Measurements from ENCODE around the gene ARHGAP15.

ARHGAP15 gene

DNA sequence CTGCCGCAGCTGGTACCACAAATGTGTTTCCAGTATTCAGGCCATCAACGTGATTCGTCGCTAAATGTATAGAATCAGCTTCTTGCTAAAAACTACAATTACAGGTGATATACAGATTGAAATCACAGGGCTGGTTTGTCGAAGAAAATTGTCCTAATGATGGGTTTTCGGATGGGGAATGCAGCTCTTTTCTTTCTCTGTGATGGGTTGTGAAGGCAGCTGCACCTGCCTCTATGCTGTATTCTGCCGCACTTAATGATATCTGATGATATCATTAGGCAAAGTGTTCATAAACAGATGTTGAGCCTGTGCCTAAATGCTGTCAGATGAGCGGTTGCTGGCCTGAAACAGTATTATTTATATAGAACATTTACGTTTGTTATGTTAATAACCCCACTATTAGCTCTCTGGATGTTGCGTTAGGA lies 218.1 kb downstream of the ARHGAP15 start:
- TF ChIP-seq, protein P1, sequence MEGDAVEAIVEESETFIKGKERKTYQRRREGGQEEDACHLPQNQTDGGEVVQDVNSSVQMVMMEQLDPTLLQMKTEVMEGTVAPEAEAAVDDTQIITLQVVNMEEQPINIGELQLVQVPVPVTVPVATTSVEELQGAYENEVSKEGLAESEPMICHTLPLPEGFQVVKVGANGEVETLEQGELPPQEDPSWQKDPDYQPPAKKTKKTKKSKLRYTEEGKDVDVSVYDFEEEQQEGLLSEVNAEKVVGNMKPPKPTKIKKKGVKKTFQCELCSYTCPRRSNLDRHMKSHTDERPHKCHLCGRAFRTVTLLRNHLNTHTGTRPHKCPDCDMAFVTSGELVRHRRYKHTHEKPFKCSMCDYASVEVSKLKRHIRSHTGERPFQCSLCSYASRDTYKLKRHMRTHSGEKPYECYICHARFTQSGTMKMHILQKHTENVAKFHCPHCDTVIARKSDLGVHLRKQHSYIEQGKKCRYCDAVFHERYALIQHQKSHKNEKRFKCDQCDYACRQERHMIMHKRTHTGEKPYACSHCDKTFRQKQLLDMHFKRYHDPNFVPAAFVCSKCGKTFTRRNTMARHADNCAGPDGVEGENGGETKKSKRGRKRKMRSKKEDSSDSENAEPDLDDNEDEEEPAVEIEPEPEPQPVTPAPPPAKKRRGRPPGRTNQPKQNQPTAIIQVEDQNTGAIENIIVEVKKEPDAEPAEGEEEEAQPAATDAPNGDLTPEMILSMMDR (IDR thresholded peaks at IDR 0.05; ENCODE audit: insufficient read depth, missing control alignments), result no peak
- FAIRE-seq (no peak), DNase-seq (ENCODE audit: insufficient read length, low spot score) (no peak)

GRCh38 chr2:143347901-143348414 lies 218.7 kb downstream of the ARHGAP15 start:
- FAIRE-seq, result no peak

DNA sequence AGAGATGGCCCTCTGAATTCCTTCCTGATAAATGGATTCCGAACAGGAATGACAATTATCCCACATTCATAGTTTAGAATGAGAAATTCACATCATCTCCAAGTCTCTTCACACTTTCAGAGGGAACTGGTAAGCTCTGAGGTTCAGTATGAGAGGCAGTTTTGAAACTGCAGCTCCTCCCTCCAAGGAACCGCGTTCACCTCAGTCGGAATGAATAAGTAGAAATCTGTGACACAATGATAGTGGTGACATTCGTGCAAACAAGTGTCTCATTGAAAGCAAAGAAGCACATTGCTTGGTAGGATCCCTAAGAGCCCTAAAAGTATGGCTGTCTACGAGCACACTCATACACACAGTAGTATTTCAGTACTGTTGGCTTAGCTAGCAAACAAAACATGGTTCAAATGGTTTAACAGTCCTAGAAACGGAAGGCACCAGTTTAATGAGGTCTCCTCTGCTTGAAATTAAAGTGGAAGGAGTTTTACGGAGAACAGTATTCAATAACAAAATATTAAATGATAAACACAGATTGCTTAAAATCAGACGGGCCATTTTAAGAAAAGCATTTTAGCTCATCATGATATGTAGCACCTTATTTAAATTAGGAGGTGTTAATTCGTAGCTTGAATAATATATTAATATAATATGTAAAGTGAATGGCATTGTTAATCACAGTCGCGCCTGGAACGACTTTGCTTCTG lies 225.0 kb downstream of the ARHGAP15 start:
- TF ChIP-seq, protein P1 (IDR thresholded peaks at IDR 0.05; ENCODE audit: insufficient read depth, missing control alignments), result no peak
- no peak for FAIRE-seq
- DNase-seq (ENCODE audit: insufficient read length, low spot score), result no peak

More at GRCh38 chr2:143347901-143348414, 218.7 kb downstream of the ARHGAP15 start:
- TF ChIP-seq, protein P1 (IDR thresholded peaks at IDR 0.05; ENCODE audit: insufficient read depth, missing control alignments), result no peak
- no peak for DNase-seq (ENCODE audit: insufficient read length, low spot score)

- TF ChIP-seq, protein P1 (IDR thresholded peaks at IDR 0.05; ENCODE audit: insufficient read depth, missing control alignments), result no peak
- DNase-seq (ENCODE audit: insufficient read length, low spot score) (no peak), FAIRE-seq (no peak)
Observed at GRCh38 chr2:143355870-143356269, 226.7 kb downstream of the ARHGAP15 start.

DNA sequence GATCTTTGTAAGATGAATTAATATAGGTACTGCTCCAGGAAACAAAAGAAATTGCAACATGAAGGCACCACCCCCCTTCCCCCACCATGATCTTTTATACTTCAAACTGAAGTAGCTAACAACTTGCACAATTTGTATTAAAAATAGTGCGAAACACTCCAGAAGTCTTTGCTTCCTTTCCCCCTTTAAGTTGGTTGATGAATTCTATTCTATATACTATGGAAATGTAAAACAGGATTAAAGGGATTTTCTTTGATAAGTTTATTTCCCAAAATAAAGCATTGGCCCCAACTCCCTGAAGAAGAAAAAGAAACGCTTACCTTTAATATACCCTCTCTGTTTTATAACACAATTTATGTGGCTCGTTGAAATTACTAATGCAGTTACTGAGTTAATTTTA lies 227.1 kb downstream of the ARHGAP15 start:
- TF ChIP-seq, protein P1 (IDR thresholded peaks at IDR 0.05; ENCODE audit: insufficient read depth, missing control alignments), result no peak
- no peak for FAIRE-seq

GRCh38 chr2:143356736-143357446 lies 227.7 kb downstream of the ARHGAP15 start:
- DNase-seq (ENCODE audit: insufficient read length, low spot score) (no peak), FAIRE-seq (peak; percentile 32)
- TF ChIP-seq, protein P1 (IDR thresholded peaks at IDR 0.05; ENCODE audit: insufficient read depth, missing control alignments), result no peak

More for the DNA sequence above, 227.1 kb downstream of the ARHGAP15 start:
- DNase-seq (ENCODE audit: insufficient read length, low spot score), result no peak
